Loucy (cell line): ENCODE results near the gene KCNH2.

Experiments
- H2AFZ ChIP-seq: fragments of 200-600 bp; sonication (generic); 2 replicates; pipeline ENCODE4 v1.6.0; 2016; ENCODE audit warnings: antibody characterized with exemption, mild to moderate bottlenecking, low read length, moderate library complexity
- H3F3A ChIP-seq: fragments of 200-600 bp; 2 replicates; pipeline ENCODE4 v1.6.0; 2016; ENCODE audit warnings: antibody characterized with exemption, low read depth, mild to moderate bottlenecking
- H3K27me3 ChIP-seq: fragments of 200-600 bp; sonication (generic); 2 replicates; pipeline ENCODE4 v1.6.1; 2014; ENCODE audit warnings: low read length, mild to moderate bottlenecking; ENCODE audit not compliant: insufficient read depth, poor library complexity, severe bottlenecking
- H3K36me3 ChIP-seq: fragments of 200-600 bp; sonication (generic); 2 replicates; pipeline ENCODE4 v1.6.1; 2016; ENCODE audit warnings: low read length; ENCODE audit not compliant: insufficient read depth
- H3K4me1 ChIP-seq: fragments of 200-600 bp; sonication (generic); 2 replicates; pipeline ENCODE4 v1.5.1; 2014; ENCODE audit warnings: low read length, mild to moderate bottlenecking; ENCODE audit not compliant: insufficient read depth, poor library complexity, severe bottlenecking
- H3K4me2 ChIP-seq: fragments of 200-600 bp; sonication (generic); 2 replicates; pipeline ENCODE4 v1.6.0; 2014; ENCODE audit warnings: antibody characterized with exemption, low read length, low read depth, mild to moderate bottlenecking; ENCODE audit not compliant: poor library complexity, severe bottlenecking
- H3K4me3 ChIP-seq: fragments of 200-600 bp; sonication (generic); 2 replicates; pipeline ENCODE4 v1.5.1; 2014; ENCODE audit warnings: low read length, mild to moderate bottlenecking, mixed read lengths; ENCODE audit not compliant: poor library complexity, severe bottlenecking
- H3K79me2 ChIP-seq: fragments of 200-600 bp; sonication (generic); 2 replicates; pipeline ENCODE4 v1.6.1; 2014; ENCODE audit warnings: low read length; ENCODE audit not compliant: insufficient read depth
- H3K9ac ChIP-seq: fragments of 200-600 bp; sonication (generic); 2 replicates; pipeline ENCODE4 v1.6.0; 2014; ENCODE audit warnings: mild to moderate bottlenecking, low read depth, low read length, moderate library complexity; ENCODE audit not compliant: poor library complexity, severe bottlenecking
- H3K9me2 ChIP-seq: fragments of 200-600 bp; sonication (generic); replicated peaks from 2 replicates; pipeline ENCODE4 v1.6.1; 2016; ENCODE audit warnings: low read depth, low read length, mixed read lengths
- H3K9me3 ChIP-seq: fragments of 200-600 bp; sonication (generic); 2 replicates; pipeline ENCODE4 v1.6.1; 2014; ENCODE audit warnings: mild to moderate bottlenecking, antibody characterized with exemption, low read length, low read depth; ENCODE audit not compliant: insufficient read depth
- H4K20me1 ChIP-seq: fragments of 200-600 bp; sonication (generic); 2 replicates; pipeline ENCODE4 v1.6.0; 2014; ENCODE audit warnings: antibody characterized with exemption, low read length, mild to moderate bottlenecking; ENCODE audit not compliant: insufficient read depth, poor library complexity, severe bottlenecking
- CTCF ChIP-seq: fragments of 200-600 bp; sonication (generic); conservative IDR thresholded peaks from 2 replicates; pipeline ENCODE4 v1.5.1; 2014; ENCODE audit warnings: mild to moderate bottlenecking, antibody characterized with exemption, low read length
- EZH2phosphoT487 ChIP-seq: fragments of 200-600 bp; IDR thresholded peaks from 2 replicates; pipeline ENCODE4 v1.6.1; 2018; ENCODE audit warnings: antibody characterized with exemption, mild to moderate bottlenecking, moderate library complexity, borderline replicate concordance

The KCNH2 gene

GRCh38 chr7:150971242-150972022 lies 6.7 kb downstream of the KCNH2 start:
- Histone ChIP-seq H3K27me3 (no peaks in the 10 kb centered on the region), H3K9ac (no peak overlapping the region), H3K79me2 (peaks cover 3% of the 10 kb centered on the region), H3K4me2 (no peak overlapping the region), H3K4me1 (peaks cover 16% of the 10 kb centered on the region), H3K9me3 (no peaks in the 10 kb centered on the region), H4K20me1 (no peaks in the 10 kb centered on the region), H3K9me2 (no peaks in the 10 kb centered on the region), H3K36me3 (no peaks in the 10 kb centered on the region), H2AFZ (no peak overlapping the region), H3K4me3 (no peak overlapping the region), H3F3A (peaks cover 6% of the 10 kb centered on the region; the same call in 1 of the 2 replicates)
- no peak for TF ChIP-seq CTCF
- no peak for TF ChIP-seq EZH2phosphoT487

GRCh38 chr7:150970424-150970823 lies 7.7 kb downstream of the KCNH2 start:
- no peaks in the 10 kb centered on the region for H3K27me3 ChIP-seq
- H3K9ac ChIP-seq: no peak overlapping the region
- no peaks in the 10 kb centered on the region for H3K9me2 ChIP-seq
- no peaks in the 10 kb centered on the region for H4K20me1 ChIP-seq
- H3K36me3 ChIP-seq: no peaks in the 10 kb centered on the region
- peaks cover 7% of the 10 kb centered on the region for H3K4me1 ChIP-seq
- H3F3A ChIP-seq: peaks cover 6% of the 10 kb centered on the region; the same call in 1 of the 2 replicates
- no peak overlapping the region for H2AFZ ChIP-seq
- TF ChIP-seq EZH2phosphoT487: no peak
- no peak for TF ChIP-seq CTCF
- no peak overlapping the region for H3K4me3 ChIP-seq
- H3K9me3 ChIP-seq: no peaks in the 10 kb centered on the region
- H3K79me2 ChIP-seq: peaks cover 2% of the 10 kb centered on the region; the same call in 1 of the 2 replicates
- H3K4me2 ChIP-seq: no peak overlapping the region

GRCh38 chr7:150969475-150969874 lies 8.6 kb downstream of the KCNH2 start:
- Histone ChIP-seq H3K27me3 (no peaks in the 10 kb centered on the region), H3K4me1 (peaks cover 10% of the 10 kb centered on the region)

More at GRCh38 chr7:150969475-150969874, 8.6 kb downstream of the KCNH2 start:
- H3K9me3 ChIP-seq: no peaks in the 10 kb centered on the region
- no peaks in the 10 kb centered on the region for H3K9me2 ChIP-seq
- no peaks in the 10 kb centered on the region for H3K79me2 ChIP-seq
- H2AFZ ChIP-seq: no peak overlapping the region
- H3K4me3 ChIP-seq: no peak overlapping the region
- H4K20me1 ChIP-seq: no peaks in the 10 kb centered on the region
- no peak overlapping the region for H3K4me2 ChIP-seq
- H3K9ac ChIP-seq: no peak overlapping the region
- TF ChIP-seq EZH2phosphoT487 (no peak), CTCF (no peak)
- H3F3A ChIP-seq: peaks cover 6% of the 10 kb centered on the region; the same call in 1 of the 2 replicates
- H3K36me3 ChIP-seq: no peaks in the 10 kb centered on the region
